Lung (tissue), 12 donors: ENCODE results near the gene OGFOD3. TPM values are rescaled to one million over a fixed set of nuclear protein-coding genes. Genes with fewer than 3 reads are reported as not detected.
A peak's percentile ranks its signal among the peaks of the same experiment; 100 is the strongest.

ENCODE experiments used
- ATAC-seq: fragments of 200-7000 bp; cut with Tn5 transposase; one replicate; pipeline ENCODE4 v1.9.1; 2020; ENCODE audit warnings: moderate number of reproducible peaks; ENCODE audit not compliant: insufficient read depth, low FRiP score
- DNase-seq, 3 donors: peaks; one replicate each; pipeline ENCODE4 v3.0.0-alpha.2; 2013 to 2017
- H3K27ac ChIP-seq, 2 donors: one replicate each; pipeline ENCODE4 v1.5.1; 2013; ENCODE audit warnings: mild to moderate bottlenecking in 2 of 2, moderate library complexity in 2 of 2, control low read depth in 1 of 2, inconsistent platforms in 1 of 2, low read depth in 1 of 2, low read length in 1 of 2
- H3K27me3 ChIP-seq, 3 donors: one replicate each; pipeline ENCODE4 v1.5.1; 2013; ENCODE audit warnings: low read length in 2 of 3; ENCODE audit not compliant: control insufficient read depth in 3 of 3, insufficient read depth in 3 of 3
- H3K36me3 ChIP-seq, 4 donors: one replicate each; pipeline ENCODE4 v1.5.1; 2013; ENCODE audit warnings: low read length in 4 of 4, mild to moderate bottlenecking in 1 of 4, moderate library complexity in 1 of 4; ENCODE audit not compliant: control insufficient read depth in 4 of 4, insufficient read depth in 4 of 4
- H3K4me1 ChIP-seq, 5 donors: one replicate each; pipeline ENCODE4 v1.5.1; 2013; ENCODE audit warnings: low read length in 5 of 5, mild to moderate bottlenecking in 2 of 5, moderate library complexity in 1 of 5; ENCODE audit not compliant: control insufficient read depth in 5 of 5, insufficient read depth in 5 of 5
- H3K4me3 ChIP-seq: one replicate; pipeline ENCODE4 v1.5.1; 2013; ENCODE audit warnings: mild to moderate bottlenecking, control low read depth, moderate library complexity
- H3K9ac ChIP-seq, 2 donors: one replicate each; pipeline ENCODE4 v1.5.1; 2013; ENCODE audit warnings: low read length in 2 of 2, control low read depth in 1 of 2; ENCODE audit not compliant: insufficient read depth in 1 of 2
- H3K9me3 ChIP-seq, 4 donors: one replicate each; pipeline ENCODE4 v1.5.1; 2013; ENCODE audit warnings: low read length in 3 of 4, mild to moderate bottlenecking in 1 of 4, moderate library complexity in 1 of 4; ENCODE audit not compliant: control insufficient read depth in 4 of 4, insufficient read depth in 3 of 4
- CTCF ChIP-seq: IDR thresholded peaks from 2 replicates; pipeline ENCODE4 v1.5.1; 2012; ENCODE audit warnings: mild to moderate bottlenecking; ENCODE audit errors: control extremely low read depth, extremely low read depth
- WGBS, 2 donors: extraction: QIAGEN DNeasy Blood & Tissue Kit; methylation state at CpG; one replicate each; pipeline ENCODE4 v1.1.7; 2013; 5-methylcytosine and 5-hydroxymethylcytosine counted together
- polyA plus RNA-seq, 2 donors: library from polyadenylated mRNA; stranded (reverse); fragments of 200-250 nt; gene quantifications; one replicate each; pipeline ENCODE4 v1.2.1, GENCODE V29; 2013
- total RNA-seq, 2 donors: library from RNA; depleted of rRNA in 1 of 2; stranded (reverse); fragments of >200 nt in 1 of 2; gene quantifications; one replicate each; pipeline ENCODE4 v1.2.1, GENCODE V29; 2014 to 2021
- donor health status: control.
- donor health status: control.
- donor health status: Bipolar disorder and iron deficiency.
- donor health status: healthy.
- donor health status: DM: yes; HTN: yes; CAD: no.

OGFOD3 gene
- total and polyA plus RNA-seq, 4 donors = 20.6 to 41.6 (median 29.8) TPM

DNA sequence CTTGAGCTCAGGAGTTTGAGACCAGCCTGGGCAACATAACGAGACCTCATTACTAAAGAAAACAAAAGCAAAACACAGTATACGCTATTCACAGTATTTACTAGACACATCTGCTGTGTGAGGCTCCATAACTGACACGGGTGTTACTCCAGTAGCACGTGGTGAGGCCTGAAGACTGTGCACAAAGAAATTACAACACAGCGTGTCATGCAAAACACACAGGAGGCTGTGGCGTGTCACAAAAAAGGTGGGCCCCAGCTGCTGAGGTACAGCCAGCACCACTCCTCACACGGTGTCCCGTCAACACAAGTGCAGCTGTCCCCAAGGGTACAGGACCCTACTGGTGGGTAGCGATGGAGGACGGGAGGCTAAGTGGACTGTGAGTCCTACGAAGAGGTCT is 29.5 kb upstream of the OGFOD3 start:
- TF ChIP-seq CTCF = no peak
- H3K4me1 ChIP-seq = peaks cover 5 to 22% (median 9%) of the 10 kb centered on the region in 5 donors
- peaks cover 0 to 32% (median 4%) of the 10 kb centered on the region in 4 donors for H3K36me3 ChIP-seq
- no peaks in the 10 kb centered on the region for H3K9me3 ChIP-seq
- ATAC-seq (no peak), DNase-seq (no peak)
- no peak overlapping the region for H3K27ac ChIP-seq
- no peaks in the 10 kb centered on the region for H3K27me3 ChIP-seq
- 95% methylated on average over 11 of the region's 11 CpGs for WGBS, 2 donors
- no peak overlapping the region for H3K9ac ChIP-seq
- H3K4me3 ChIP-seq = no peak overlapping the region

- no peak for DNase-seq
- Histone ChIP-seq H3K4me3 (no peak overlapping the region), H3K27me3 (no peaks in the 10 kb centered on the region), H3K9ac (no peak overlapping the region), H3K9me3 (no peaks in the 10 kb centered on the region), H3K36me3 (peaks cover 0 to 44% (median 7%) of the 10 kb centered on the region in 4 donors), H3K4me1 (peaks cover 5 to 22% (median 9%) of the 10 kb centered on the region in 5 donors), H3K27ac (no peak overlapping the region)
- TF ChIP-seq CTCF = no peak
- 88 to 92% methylated on average over 12 of the region's 12 CpGs for whole genome bisulfite sequencing, 2 donors
- no peak for ATAC-seq
These were observed 28.3 kb upstream of the OGFOD3 start for GRCh38 chr17:82446649-82447048.

DNA sequence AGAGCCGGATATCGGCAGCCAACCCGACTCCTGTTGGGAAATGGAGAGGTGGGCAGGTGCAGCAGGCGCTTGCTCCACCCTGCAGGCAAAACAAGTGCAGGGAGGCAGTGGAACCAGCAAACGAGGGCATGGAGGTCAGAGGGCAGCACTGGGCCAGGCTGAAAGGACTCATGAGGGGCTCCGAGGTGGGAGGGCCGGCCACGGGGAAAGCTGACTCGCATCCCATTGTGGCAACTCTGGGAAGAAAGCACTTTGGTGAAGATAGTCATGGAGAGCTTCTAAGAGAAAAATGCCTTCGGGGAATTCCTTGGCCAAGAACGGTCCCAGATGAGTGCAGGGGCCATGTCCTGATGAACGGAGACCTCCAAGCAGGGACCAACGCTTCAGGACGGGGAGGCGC is 27.7 kb upstream of the OGFOD3 start:
- Histone ChIP-seq H3K9ac (no peak overlapping the region), H3K4me1 (peaks cover 2 to 20% (median 5%) of the 10 kb centered on the region in 5 donors), H3K9me3 (no peaks in the 10 kb centered on the region), H3K36me3 (peaks cover 0 to 47% (median 7%) of the 10 kb centered on the region in 4 donors), H3K4me3 (no peak overlapping the region), H3K27ac (no peak overlapping the region), H3K27me3 (no peaks in the 10 kb centered on the region)
- ATAC-seq (no peak), DNase-seq (no peak)
- 91 to 93% methylated on average over 15 of the region's 15 CpGs for WGBS, 2 donors
- no peak for TF ChIP-seq CTCF

DNA sequence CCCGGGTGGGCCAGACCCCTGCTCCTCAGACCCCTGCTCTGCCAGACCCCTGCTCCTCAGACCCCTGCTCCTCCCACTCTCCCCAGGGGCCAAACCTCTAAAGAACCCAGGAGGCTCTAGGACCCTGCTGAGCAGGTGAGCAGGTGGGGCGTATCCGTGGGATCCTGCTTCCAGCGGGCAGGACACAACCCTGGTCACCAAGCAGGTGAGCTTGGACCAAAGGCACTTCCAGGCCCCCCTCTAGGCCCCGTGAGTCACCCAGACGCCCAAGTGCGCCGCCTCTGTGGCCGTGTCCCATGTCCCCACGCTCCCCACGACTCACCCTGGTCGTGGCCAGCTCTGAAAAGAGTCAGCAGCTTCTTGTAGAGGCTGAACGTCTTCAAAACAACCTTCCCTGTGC is 27.2 kb upstream of the OGFOD3 start:
- Histone ChIP-seq H3K36me3 (peaks cover 0 to 47% (median 7%) of the 10 kb centered on the region in 4 donors), H3K4me3 (no peak overlapping the region), H3K27ac (peak overlapping the region in 1 of 2 donors; percentile 28), H3K4me1 (peaks cover 0 to 20% (median 5%) of the 10 kb centered on the region in 5 donors), H3K9me3 (no peaks in the 10 kb centered on the region), H3K27me3 (no peaks in the 10 kb centered on the region), H3K9ac (no peak overlapping the region)
- no peak for TF ChIP-seq CTCF
- no peak for DNase-seq
- 80 to 88% methylated on average over 12 to 13 of the region's 13 CpGs for WGBS, 2 donors
- no peak for ATAC-seq
